ENCODE measurements around the gene OR4K14.
"Not testable (repeated sequence)": the region's sequence is repeated elsewhere in the genome, so short reads cannot be mapped to it uniquely, and the experiment has no call there.

DNA sequence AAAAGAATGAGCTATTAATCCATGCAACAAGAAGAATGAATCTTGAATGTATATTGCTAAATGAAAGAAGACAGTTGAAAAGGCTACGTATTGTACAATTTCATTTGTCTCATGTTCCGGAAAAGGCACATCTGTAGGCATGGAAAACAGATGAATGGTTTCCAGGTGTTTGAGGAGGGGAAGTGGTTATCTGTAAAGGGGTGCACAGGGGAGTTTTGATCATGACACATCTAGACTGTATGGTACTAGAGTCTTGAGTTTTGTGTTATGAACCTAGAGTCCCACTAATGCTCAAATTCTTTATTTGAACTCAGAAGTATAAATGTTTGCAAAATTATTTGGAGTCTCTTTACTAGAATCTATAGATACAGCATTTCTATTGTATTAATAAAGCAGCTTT lies 49.4 kb downstream of the OR4K14 start:
- TF ChIP-seq POLR2AphosphoS5 (IDR thresholded peaks at IDR 0.05; ENCODE audit: low read depth, low read length): not testable (repeated sequence)
- TF ChIP-seq, protein P1, sequence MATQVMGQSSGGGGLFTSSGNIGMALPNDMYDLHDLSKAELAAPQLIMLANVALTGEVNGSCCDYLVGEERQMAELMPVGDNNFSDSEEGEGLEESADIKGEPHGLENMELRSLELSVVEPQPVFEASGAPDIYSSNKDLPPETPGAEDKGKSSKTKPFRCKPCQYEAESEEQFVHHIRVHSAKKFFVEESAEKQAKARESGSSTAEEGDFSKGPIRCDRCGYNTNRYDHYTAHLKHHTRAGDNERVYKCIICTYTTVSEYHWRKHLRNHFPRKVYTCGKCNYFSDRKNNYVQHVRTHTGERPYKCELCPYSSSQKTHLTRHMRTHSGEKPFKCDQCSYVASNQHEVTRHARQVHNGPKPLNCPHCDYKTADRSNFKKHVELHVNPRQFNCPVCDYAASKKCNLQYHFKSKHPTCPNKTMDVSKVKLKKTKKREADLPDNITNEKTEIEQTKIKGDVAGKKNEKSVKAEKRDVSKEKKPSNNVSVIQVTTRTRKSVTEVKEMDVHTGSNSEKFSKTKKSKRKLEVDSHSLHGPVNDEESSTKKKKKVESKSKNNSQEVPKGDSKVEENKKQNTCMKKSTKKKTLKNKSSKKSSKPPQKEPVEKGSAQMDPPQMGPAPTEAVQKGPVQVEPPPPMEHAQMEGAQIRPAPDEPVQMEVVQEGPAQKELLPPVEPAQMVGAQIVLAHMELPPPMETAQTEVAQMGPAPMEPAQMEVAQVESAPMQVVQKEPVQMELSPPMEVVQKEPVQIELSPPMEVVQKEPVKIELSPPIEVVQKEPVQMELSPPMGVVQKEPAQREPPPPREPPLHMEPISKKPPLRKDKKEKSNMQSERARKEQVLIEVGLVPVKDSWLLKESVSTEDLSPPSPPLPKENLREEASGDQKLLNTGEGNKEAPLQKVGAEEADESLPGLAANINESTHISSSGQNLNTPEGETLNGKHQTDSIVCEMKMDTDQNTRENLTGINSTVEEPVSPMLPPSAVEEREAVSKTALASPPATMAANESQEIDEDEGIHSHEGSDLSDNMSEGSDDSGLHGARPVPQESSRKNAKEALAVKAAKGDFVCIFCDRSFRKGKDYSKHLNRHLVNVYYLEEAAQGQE (IDR thresholded peaks at IDR 0.05; ENCODE audit: insufficient read depth in 1 of 2, low read depth in 2 of 2, low read length in 1 of 2): not testable (repeated sequence)
- TF ChIP-seq, protein P2, sequence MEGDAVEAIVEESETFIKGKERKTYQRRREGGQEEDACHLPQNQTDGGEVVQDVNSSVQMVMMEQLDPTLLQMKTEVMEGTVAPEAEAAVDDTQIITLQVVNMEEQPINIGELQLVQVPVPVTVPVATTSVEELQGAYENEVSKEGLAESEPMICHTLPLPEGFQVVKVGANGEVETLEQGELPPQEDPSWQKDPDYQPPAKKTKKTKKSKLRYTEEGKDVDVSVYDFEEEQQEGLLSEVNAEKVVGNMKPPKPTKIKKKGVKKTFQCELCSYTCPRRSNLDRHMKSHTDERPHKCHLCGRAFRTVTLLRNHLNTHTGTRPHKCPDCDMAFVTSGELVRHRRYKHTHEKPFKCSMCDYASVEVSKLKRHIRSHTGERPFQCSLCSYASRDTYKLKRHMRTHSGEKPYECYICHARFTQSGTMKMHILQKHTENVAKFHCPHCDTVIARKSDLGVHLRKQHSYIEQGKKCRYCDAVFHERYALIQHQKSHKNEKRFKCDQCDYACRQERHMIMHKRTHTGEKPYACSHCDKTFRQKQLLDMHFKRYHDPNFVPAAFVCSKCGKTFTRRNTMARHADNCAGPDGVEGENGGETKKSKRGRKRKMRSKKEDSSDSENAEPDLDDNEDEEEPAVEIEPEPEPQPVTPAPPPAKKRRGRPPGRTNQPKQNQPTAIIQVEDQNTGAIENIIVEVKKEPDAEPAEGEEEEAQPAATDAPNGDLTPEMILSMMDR (IDR thresholded peaks at IDR 0.05): not testable (repeated sequence)

Measured in Panc1 (cell line).